Activated naive CD8-positive, alpha-beta T cell treated with anti-CD3 and anti-CD28 coated beads for 36 hours (primary cell): Measurements from ENCODE around the gene LMOD1. TPM values are rescaled to one million over a fixed set of nuclear protein-coding genes. Genes with fewer than 3 reads are reported as not detected.
A peak's percentile ranks its signal among the peaks of the same experiment; 100 is the strongest.
"Not testable (repeated sequence)": the region's sequence is repeated elsewhere in the genome, so short reads cannot be mapped to it uniquely, and the experiment has no call there.

ENCODE experiments used
- DNase-seq: peaks from one replicate; pipeline ENCODE4 v3.0.0; 2021
- H3K27ac Mint-ChIP-seq: one replicate; pipeline ENCODE4 v1.8.0; 2022; ENCODE audit warnings: mild to moderate bottlenecking, moderate library complexity, mixed read lengths
- H3K27me3 Mint-ChIP-seq: one replicate; pipeline ENCODE4 v1.8.0; 2022; ENCODE audit warnings: mild to moderate bottlenecking, mixed read lengths
- H3K36me3 Mint-ChIP-seq: one replicate; pipeline ENCODE4 v1.8.0; 2021; ENCODE audit warnings: mild to moderate bottlenecking, mixed read lengths
- H3K4me1 Mint-ChIP-seq: one replicate; pipeline ENCODE4 v1.8.0; 2021; ENCODE audit warnings: mixed read lengths
- H3K4me3 Mint-ChIP-seq: one replicate; pipeline ENCODE4 v1.8.0; 2022; ENCODE audit warnings: mild to moderate bottlenecking, moderate library complexity, mixed read lengths
- H3K9me3 Mint-ChIP-seq: one replicate; pipeline ENCODE4 v1.8.0; 2022; ENCODE audit warnings: mixed read lengths
- total RNA-seq, 2 experiments: library from RNA; stranded (reverse); gene quantifications; one replicate each; pipeline ENCODE4 v1.2.3, GENCODE V29; 2021

LMOD1 gene
- total RNA-seq: not detected

DNA sequence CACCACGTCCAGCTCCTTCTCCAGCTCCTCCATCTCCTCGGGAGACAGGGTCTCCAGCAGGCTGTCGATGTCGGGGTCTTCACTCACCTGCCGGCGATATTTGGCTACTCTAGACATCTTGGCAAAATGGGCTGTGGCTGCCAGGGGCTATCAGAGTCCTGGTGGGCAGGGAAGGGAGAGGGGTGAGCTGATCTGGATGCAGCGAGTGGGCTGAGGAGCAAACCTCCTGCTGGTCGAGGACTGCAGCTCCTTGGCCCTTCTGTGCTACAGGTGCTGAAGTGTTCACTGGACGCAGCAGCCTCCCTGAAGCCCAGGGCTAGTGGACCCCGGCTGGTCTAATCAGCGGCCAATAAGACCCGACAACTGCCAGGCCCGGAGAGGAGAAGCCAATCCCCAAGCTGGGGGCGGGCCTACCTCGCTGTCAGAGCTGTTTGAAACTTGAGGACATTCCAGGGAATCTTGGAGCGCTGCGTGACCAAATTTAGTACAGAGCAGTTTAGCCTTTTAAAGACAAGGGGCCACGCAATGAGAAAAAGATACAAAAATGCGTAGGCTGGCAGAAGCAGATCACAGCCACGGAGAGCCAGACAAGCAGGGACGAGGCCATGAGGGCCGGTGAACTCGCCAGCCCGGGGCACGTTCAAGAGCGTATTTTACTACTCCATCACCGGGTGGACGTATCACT is at the start of gene LMOD1:
Gene LMOD1, minus strand, starts transcription at position 325 of the 685 bp plus-strand sequence. Its CDS starts 208 bp downstream, at position 117.
- Mint-ChIP-seq H3K9me3 (no peaks in the 10 kb centered on the region), H3K27ac (no peak within 1 kb of the TSS), H3K4me3 (peak within 1 kb of the TSS; percentile 37), H3K27me3 (peaks cover 52% of the 10 kb centered on the region), H3K36me3 (no peaks in the 10 kb centered on the region), H3K4me1 (peaks cover 6% of the 10 kb centered on the region)
- DNase-seq: no peak

DNA sequence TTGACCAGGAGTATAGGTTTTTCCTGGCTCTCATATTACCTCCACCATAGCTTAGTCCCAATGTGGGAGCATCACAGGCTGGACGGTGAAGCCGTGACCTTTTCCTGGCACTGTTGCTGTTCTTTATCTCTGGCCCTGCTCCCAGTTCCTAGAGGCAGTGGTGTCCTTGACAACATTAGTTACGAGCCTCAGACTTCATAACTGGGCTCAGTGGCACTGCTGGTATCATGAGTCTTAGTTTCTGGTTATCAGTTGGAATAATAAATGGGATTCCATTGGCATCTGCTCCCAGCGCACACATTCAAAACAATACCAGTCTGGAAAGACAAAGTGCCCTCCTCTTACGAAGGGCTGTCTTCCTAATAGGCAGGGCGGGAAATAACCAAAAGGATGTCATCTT is 44.1 kb upstream of the LMOD1 start:
- Mint-ChIP-seq H3K4me3 (no peak overlapping the region), H3K27ac (no peak overlapping the region), H3K36me3 (peaks cover 15% of the 10 kb centered on the region), H3K4me1 (no peaks in the 10 kb centered on the region), H3K27me3 (no peaks in the 10 kb centered on the region), H3K9me3 (no peaks in the 10 kb centered on the region)
- DNase-seq: no peak

DNA sequence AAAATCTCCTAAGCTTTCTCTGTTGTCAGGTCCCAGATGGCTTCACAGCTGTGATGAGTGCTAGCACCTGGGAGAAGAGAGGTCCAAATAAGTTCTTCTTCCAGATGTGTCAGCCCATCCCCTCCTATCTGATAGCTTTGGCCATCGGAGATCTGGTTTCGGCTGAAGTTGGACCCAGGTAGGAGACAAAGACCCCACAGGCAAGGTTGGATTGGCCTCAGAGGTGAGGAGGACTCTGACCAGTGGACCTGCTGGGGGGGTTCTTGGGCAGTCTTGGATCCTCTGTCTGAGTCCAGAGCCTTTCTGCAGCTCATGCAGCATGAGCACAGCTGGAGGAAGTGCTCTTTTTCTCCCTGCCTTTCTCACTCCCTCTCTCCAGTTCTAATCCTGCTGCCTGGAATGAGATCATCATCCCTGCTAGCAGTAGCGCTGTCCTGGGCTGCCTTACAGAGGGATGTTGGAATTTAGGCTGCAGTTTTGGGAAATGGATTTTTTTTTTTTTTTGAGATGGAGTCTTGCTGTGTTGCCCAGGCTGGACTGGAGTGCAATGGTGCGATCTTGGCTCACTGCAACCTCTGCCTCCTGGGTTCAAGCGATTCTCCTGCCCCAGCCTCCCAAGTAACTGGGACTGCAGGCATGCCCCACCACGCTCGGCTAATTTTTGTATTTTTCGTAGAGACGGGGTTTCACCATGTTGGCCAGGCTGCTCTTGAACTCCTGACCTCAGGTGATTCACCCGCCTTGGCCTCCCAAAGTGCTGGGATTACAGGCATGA is 43.2 kb upstream of the LMOD1 start:
- no peak overlapping the region for H3K4me3 Mint-ChIP-seq
- H3K36me3 Mint-ChIP-seq: peaks cover 15% of the 10 kb centered on the region
- no peak overlapping the region for H3K27ac Mint-ChIP-seq
- no peaks in the 10 kb centered on the region for H3K9me3 Mint-ChIP-seq
- H3K27me3 Mint-ChIP-seq: no peaks in the 10 kb centered on the region
- DNase-seq: no peak
- peaks cover under 1% of the 10 kb centered on the region for H3K4me1 Mint-ChIP-seq

DNA sequence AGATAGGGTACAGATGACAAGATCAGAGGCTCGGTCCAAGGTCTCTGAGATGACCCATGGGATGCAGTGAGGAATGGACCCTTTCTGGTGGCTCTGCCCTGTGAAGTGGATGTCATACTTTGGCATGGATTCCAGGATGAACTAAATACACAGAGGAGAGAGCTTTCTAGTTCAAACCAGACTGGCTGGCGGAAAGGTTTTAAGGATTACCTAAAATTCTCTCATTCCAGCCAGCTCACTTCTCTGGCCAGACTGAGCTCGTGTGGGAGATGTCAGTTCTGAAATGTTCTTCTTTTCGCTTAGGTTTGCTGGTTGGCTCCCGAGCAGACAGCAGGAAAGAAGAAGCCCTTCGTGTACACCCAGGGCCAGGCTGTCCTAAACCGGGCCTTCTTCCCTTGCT is 42.3 kb upstream of the LMOD1 start:
- peaks cover 10% of the 10 kb centered on the region for H3K4me1 Mint-ChIP-seq
- H3K27me3 Mint-ChIP-seq: no peaks in the 10 kb centered on the region
- H3K4me3 Mint-ChIP-seq: no peak overlapping the region
- H3K9me3 Mint-ChIP-seq: no peaks in the 10 kb centered on the region
- no peak for DNase-seq
- no peak overlapping the region for H3K27ac Mint-ChIP-seq
- peaks cover 12% of the 10 kb centered on the region for H3K36me3 Mint-ChIP-seq

DNA sequence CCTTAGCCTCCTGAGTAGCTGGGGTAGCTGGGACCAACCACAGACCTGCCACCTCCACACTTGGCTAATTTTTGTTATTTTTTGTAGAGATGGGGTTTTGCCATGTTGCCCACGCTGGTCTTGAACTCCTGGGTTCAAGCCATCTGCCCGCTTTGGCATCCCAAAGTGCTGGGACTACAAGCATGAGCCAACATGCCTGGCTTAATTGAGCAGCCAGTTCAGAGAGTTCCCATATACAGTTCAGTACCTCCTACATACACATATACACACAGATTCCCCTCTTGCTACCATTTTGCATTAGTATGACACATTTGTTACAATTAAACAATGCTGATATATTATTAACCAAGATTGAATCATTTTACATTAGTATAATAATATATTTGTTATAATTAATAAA is 39.0 kb upstream of the LMOD1 start:
- H3K27me3 Mint-ChIP-seq: peaks cover 11% of the 10 kb centered on the region
- H3K27ac Mint-ChIP-seq: no peak overlapping the region
- H3K9me3 Mint-ChIP-seq: no peaks in the 10 kb centered on the region
- H3K36me3 Mint-ChIP-seq: peaks cover 5% of the 10 kb centered on the region
- no peak overlapping the region for H3K4me3 Mint-ChIP-seq
- peaks cover 22% of the 10 kb centered on the region for H3K4me1 Mint-ChIP-seq
- DNase-seq: no peak

DNA sequence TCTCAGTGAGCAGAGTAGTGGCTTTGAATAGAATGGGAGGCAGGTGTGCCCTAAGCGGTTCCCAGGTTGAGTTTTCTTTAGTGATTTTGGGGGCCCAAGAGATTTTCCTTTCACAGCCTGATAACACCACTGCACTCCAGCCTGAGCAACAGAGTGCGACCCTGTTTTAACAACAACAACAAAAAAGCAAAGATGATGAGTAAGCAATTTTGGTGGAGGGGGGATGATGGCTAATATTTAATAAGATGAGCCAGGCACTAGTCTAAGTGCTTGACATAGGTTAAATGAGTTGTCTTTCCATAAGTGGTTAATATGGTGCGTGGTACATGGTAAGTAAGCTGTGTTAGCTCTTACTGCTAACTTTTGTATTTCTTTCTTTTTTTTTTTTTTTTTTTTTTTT is 38.1 kb upstream of the LMOD1 start:
- DNase-seq: no peak
- Mint-ChIP-seq H3K4me3 (no peak overlapping the region), H3K36me3 (peaks cover 2% of the 10 kb centered on the region), H3K9me3 (no peaks in the 10 kb centered on the region), H3K27me3 (peaks cover 11% of the 10 kb centered on the region), H3K27ac (no peak overlapping the region), H3K4me1 (peaks cover 22% of the 10 kb centered on the region)

DNA sequence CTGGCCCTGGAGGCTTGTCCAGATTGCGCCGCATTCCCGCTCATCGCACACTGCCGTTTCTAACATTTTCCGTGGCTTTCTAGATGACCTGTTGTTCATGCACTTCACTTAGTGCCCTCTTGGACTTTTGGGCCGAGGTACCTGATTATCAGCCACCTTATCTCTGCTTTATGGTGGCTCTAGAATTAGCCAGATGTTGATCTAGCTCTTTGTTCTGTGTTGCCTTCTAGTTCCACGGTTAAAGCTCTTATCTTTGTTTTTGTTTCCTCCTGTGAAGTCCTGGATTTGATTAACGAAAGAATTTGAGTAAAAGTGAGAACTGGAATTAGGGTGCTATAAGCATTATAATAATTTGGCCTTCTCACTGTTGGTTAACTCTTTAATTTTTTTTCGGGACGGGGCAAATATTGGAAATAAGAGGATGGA is 37.0 kb upstream of the LMOD1 start:
- peaks cover 22% of the 10 kb centered on the region for H3K4me1 Mint-ChIP-seq
- peak overlapping the region; percentile 79 for H3K27ac Mint-ChIP-seq
- peaks cover 2% of the 10 kb centered on the region for H3K36me3 Mint-ChIP-seq
- peak overlapping the region; percentile 93 for H3K4me3 Mint-ChIP-seq
- no peaks in the 10 kb centered on the region for H3K9me3 Mint-ChIP-seq
- peaks cover 11% of the 10 kb centered on the region for H3K27me3 Mint-ChIP-seq
- DNase-seq: no peak

DNA sequence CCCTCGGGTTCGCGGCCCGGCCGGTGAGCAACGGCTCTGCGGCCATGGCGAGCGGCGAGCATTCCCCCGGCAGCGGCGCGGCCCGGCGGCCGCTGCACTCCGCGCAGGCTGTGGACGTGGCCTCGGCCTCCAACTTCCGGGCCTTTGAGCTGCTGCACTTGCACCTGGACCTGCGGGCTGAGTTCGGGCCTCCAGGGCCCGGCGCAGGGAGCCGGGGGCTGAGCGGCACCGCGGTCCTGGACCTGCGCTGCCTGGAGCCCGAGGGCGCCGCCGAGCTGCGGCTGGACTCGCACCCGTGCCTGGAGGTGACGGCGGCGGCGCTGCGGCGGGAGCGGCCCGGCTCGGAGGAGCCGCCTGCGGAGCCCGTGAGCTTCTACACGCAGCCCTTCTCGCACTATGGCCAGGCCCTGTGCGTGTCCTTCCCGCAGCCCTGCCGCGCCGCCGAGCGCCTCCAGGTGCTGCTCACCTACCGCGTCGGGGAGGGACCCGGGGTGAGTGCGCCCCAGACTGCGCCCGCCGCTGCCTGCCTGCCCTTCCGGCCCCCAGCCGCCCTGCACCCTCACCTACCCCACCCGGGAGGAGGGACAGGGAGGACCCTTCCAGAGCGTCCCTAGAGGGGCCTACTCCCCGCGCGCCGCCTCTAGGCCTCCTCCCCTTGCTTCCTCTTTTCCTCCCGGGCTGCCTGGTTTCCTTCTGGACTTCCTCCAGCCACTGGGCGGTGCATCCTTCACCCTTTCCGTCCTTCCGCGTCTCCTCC is 36.5 kb upstream of the LMOD1 start, which contains the start of gene RNPEP:
Gene RNPEP, plus strand, starts transcription at position 26 of the 757 bp plus-strand sequence. Its CDS starts 19 bp downstream, at position 45.
- DNase-seq: peak; percentile 69
- Mint-ChIP-seq H3K36me3 (peaks cover 2% of the 10 kb centered on the region), H3K27me3 (peaks cover 11% of the 10 kb centered on the region), H3K4me1 (peaks cover 22% of the 10 kb centered on the region), H3K27ac (peak within 1 kb of the TSS; percentile 79), H3K9me3 (no peaks in the 10 kb centered on the region), H3K4me3 (peak within 1 kb of the TSS; percentile 93)

DNA sequence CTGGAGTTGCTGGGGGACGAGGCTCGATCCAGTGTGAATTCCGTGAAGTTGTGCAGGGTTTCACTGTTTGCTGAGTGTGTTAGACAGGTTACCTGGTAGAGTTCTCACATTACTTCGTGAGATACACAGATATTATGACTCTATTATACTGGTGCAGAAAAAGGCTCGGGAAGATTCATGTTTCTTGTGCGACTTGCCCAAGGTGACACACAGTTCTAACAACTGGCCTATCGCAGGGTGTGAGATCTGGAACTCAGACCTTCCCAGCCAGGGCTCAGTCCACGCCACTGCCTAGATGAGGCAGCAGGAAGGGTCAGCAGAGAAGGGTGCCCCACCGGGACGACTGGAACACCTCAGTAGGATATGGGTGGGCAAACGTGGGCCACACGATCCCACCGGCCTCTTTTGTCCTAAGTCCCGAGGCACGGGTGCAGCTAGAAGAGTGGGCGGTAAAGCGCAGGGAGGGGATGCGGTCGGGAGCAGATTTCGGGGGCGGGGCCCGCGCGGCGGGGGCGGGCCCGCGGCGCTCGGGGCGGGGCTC is 35.8 kb upstream of the LMOD1 start:
- peaks cover 2% of the 10 kb centered on the region for H3K36me3 Mint-ChIP-seq
- DNase-seq: peak; percentile 72
- peaks cover 14% of the 10 kb centered on the region for H3K27me3 Mint-ChIP-seq
- no peaks in the 10 kb centered on the region for H3K9me3 Mint-ChIP-seq
- H3K4me3 Mint-ChIP-seq: peak overlapping the region; percentile 93
- H3K4me1 Mint-ChIP-seq: peaks cover 22% of the 10 kb centered on the region
- peak overlapping the region; percentile 72 for H3K27ac Mint-ChIP-seq

DNA sequence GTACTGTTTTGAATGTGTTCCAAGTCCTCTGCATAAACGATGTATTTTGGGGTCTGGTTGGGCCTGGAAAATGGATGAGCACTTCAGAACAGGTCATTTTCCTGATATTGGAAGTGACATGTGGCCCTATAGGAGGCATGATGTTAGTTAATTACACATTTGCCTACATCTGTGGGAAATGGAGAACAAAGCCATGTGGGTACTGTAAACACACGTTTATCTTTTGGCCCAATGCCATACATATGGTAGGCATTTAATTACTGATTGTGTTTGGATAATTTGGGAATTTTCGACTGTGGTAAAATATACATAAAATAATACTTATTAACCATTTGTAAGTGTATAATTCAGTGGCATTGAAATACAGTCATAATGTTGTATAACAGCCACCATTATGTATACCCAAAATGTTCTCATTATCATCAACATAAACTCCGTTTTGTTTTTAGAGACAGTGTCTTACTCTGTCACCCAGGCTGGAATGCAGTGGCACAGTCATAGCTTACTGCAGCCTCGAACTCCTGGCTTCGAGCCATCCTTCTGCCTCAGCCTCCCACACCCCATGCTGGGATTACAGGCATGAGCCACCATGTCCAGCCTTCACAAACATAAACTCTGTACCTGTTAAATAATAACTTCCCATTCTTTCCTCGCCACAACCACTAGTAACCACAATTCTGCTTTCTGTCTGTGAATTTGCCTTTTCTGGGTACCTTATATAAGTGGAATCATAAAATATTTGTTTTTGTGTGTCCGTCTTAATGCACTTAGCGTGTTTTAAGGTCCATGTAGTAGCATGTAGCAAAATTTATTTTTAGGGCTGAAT is 24.2 kb upstream of the LMOD1 start:
- no peak for DNase-seq
- no peaks in the 10 kb centered on the region for H3K27me3 Mint-ChIP-seq
- H3K4me1 Mint-ChIP-seq: peaks cover 1% of the 10 kb centered on the region
- H3K27ac Mint-ChIP-seq: no peak overlapping the region
- H3K36me3 Mint-ChIP-seq: peaks cover 6% of the 10 kb centered on the region
- H3K9me3 Mint-ChIP-seq: no peaks in the 10 kb centered on the region
- H3K4me3 Mint-ChIP-seq: no peak overlapping the region

DNA sequence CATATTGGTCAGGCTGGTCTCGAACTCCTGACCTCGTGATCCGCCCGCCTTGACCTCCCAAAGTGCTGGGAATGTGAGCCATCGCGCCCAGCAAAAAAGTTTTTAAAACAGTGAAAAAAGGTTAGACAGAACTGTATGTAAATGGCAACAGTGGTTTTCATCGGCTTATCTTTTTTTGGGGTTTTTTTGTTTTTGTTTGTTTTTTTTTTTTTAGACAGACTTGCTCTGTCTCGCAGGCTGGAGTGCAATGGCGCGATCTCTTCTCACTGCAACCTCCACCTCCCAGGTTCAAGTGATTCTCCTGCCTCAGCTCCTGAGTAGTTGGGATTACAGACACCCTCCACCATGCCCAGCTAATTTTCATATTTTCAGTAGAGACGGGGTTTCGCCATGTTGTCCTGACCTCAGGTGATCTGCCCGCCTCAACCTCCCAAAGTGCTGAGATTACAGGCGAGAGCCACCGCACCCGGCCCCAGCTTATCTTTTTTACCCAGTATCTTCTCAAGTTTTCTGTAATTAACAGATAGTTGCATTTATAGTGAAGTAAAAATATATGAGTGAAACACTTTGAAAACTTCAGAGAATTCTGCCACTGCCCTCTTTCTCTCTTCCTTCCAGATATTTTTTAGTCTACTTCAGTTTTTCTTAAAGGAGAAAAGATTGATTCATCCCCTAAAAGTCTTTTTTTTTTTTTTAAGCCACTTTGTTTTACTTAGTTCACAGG is 22.0 kb upstream of the LMOD1 start:
- no peak for DNase-seq
- Mint-ChIP-seq H3K27me3 (no peaks in the 10 kb centered on the region), H3K4me1 (peaks cover 4% of the 10 kb centered on the region), H3K9me3 (no peaks in the 10 kb centered on the region), H3K36me3 (peaks cover 6% of the 10 kb centered on the region), H3K4me3 (no peak overlapping the region), H3K27ac (no peak overlapping the region)

DNA sequence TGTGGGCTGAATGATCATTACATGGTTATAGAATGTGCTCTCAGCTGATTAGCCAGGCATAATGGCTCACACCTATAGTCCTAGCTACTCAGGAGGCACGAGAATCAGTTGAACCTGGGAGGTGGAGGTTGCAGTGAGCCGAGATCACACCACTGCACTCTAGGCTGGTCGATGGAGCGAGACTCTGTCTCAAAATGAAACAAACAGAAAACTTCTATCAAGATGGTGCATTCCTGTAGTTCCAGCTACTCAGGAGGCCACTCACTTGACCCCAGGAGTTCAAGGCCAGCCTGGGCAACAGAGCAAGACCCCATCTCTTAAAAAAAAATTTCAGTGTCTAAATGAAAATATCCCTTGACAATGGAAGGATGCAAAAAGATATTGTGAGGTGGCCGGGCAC is 19.8 kb upstream of the LMOD1 start:
- H3K4me1 Mint-ChIP-seq: peaks cover 6% of the 10 kb centered on the region
- H3K27ac Mint-ChIP-seq: no peak overlapping the region
- no peak for DNase-seq
- peaks cover 9% of the 10 kb centered on the region for H3K36me3 Mint-ChIP-seq
- no peaks in the 10 kb centered on the region for H3K9me3 Mint-ChIP-seq
- no peak overlapping the region for H3K4me3 Mint-ChIP-seq
- no peaks in the 10 kb centered on the region for H3K27me3 Mint-ChIP-seq

DNA sequence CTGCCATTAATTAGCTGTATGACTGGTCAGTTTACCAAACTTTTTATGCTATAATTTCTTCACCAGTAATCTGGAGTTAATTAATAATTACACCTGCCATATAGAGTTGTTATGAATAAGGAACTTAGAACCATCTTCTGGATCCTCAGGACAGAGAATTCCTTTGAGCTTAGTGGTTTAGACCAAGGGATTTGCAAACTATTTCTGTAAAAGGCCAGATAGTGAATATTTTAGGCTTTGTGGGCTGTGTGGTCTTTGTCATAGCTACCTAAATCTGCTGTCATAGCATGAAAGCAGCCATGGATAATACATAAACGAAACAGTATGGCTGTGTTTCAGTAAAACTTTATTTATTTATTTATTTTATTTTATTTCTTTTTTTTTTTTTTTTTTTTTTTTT is 17.9 kb upstream of the LMOD1 start:
- H3K9me3 Mint-ChIP-seq: no peaks in the 10 kb centered on the region
- peaks cover 11% of the 10 kb centered on the region for H3K36me3 Mint-ChIP-seq
- no peak overlapping the region for H3K4me3 Mint-ChIP-seq

DNA sequence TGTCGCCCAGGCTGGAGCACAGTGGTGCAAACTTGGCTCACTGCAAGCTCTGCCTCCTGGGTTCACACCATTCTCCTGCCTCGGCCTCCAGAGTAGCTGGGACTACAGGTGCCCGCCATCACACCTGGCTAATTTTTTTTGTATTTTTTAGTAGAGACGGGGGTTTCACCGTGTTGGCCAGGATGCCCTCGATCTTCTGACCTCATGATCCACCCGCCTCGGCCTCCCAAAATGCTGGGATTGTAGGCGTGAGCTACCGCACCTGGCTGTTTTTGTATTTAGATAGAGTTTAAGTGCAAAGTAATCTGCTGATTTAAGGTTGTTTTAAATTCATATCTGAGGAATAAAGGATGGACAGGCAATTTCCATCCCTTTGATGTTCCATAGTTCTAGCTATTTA is 16.0 kb upstream of the LMOD1 start:
- peaks cover 19% of the 10 kb centered on the region for H3K36me3 Mint-ChIP-seq
- not testable (repeated sequence) for H3K27ac Mint-ChIP-seq, H3K9me3 Mint-ChIP-seq, DNase-seq, H3K4me3 Mint-ChIP-seq, H3K27me3 Mint-ChIP-seq, H3K4me1 Mint-ChIP-seq

More for the DNA sequence above, 17.9 kb upstream of the LMOD1 start:
- H3K27me3 Mint-ChIP-seq: no peaks in the 10 kb centered on the region
- no peak for DNase-seq
- peaks cover 6% of the 10 kb centered on the region for H3K4me1 Mint-ChIP-seq
- no peak overlapping the region for H3K27ac Mint-ChIP-seq
